GM18907 (cell line): ENCODE data around the gene NR2F1-AS1.

ENCODE experiments used
- ATAC-seq: cut with Tn5 transposase; IDR thresholded peaks from one replicate; pipeline ENCODE4 v1.9.1; 2021; ENCODE audit warnings: mild to moderate bottlenecking, moderate library complexity; ENCODE audit not compliant: unreplicated experiment

The NR2F1-AS1 gene

DNA sequence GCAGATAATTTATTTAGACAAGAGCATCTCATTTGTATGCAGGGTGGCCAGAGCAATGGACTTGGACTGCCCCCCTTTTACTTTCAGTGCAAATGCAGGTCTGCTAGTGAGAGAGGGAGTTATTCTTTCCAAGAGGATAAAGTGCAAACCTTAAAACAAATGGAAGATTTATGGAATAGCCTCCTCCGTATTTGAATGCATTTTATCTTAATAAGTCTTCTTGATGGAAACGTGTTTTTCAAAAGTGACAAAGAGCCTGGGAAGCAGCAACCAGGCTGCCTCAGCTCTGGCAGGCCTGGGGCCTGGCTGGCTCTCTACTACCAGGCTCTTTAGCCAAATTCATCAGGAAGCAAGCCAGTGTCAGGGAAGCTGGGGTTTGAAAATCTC lies 8.8 kb upstream of the NR2F1-AS1 start:
- no peak for ATAC-seq

DNA sequence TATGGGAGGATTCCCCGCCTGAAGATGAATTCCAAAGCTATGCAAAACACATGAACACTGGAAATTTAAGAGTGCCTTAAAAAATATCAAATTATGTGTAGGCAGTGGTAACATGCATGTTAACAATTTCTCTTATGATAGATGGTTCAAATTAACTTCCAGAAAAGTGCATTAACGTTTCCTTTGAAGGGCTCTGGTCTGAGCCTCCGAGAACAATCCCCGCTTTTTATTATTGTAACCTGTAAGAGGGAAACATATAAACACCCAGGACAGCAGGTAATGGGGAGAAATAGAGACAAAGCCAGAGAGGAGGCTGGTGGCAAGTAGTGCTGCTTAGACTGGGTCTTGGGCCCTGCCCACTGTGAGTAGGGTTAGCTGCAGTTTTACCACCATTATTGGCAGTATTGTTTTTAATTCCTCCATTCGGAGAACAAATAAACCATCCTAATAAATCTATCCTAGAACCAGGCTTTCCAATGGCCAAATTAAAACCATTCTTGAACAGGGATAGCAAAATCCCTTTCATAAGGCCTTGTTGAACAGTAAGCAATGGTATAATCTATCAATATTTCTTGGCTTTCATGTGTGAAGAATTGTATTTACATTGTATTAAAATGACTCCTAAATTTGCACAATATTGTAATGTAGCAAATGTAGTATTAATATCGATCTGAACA lies 8.3 kb upstream of the NR2F1-AS1 start:
- no peak for ATAC-seq

- no peak for ATAC-seq
These were observed 7.5 kb upstream of the NR2F1-AS1 start for GRCh38 chr5:93588352-93589151.

DNA sequence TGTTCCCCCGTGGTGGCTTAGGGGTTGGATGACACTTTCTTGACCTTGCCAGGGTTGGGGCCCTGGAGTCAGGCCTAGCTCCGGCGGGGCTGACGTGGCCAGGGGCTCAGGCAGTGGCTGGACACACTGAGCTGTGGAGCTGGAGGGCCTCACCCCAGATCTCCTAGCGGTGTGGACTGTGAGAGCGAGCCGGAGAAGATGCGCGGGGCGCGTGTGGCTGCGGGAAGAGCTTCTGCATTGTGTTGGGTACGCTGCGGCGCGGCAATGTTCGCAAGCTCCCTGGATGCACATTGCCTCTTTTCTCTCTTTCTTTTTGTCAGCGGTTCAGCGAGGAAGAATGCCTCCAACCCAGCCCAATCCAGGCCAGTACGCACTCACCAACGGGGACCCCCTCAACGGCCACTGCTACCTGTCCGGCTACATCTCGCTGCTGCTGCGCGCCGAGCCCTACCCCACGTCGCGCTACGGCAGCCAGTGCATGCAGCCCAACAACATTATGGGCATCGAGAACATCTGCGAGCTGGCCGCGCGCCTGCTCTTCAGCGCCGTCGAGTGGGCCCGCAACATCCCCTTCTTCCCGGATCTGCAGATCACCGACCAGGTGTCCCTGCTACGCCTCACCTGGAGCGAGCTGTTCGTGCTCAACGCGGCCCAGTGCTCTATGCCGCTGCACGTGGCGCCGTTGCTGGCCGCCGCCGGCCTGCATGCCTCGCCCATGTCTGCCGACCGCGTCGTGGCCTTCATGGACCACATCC lies 6.8 kb upstream of the NR2F1-AS1 start:
- no peak for ATAC-seq

DNA sequence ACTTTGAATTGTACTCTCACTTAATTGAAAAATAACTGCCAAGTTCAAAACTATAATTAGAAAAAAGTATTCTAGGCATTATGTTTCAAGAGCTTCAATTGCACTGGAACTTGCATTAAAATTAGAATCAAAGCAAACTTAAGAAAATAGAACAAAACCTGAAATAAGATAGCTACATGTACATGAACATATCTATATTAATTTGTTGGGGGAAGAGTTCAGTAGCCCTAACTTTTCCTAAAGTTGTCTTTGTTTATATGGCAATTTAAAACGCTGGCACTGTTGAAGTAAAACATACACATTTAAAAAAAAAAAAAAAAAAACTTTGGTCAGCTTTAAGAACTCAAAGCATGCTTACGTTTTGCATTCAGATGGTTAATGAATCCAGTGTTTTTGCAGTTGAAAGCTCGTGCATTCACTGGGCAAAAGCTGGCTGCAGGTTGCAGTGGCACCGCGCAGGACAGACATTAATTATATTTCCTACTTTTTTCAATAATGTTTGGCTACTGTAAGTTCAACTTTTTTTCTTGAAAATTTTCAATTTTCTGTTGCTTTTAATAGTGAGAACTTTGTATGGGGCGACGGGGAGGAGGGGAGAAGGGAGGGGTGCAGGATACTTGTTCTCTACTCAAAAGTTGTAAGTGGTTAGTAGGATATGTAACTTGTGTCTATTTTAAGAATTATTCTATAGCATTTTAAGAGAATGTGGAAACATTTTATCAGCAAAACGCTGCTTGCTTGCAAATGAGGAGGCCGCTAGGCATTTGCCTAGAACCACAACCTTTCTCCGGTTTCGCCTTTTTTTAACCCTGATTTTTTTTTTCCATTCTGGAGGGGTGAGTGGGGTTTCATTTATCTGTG lies 5.9 kb upstream of the NR2F1-AS1 start:
- no peak for ATAC-seq

GRCh38 chr5:93585767-93586385 lies 4.9 kb upstream of the NR2F1-AS1 start:
- no peak for ATAC-seq

DNA sequence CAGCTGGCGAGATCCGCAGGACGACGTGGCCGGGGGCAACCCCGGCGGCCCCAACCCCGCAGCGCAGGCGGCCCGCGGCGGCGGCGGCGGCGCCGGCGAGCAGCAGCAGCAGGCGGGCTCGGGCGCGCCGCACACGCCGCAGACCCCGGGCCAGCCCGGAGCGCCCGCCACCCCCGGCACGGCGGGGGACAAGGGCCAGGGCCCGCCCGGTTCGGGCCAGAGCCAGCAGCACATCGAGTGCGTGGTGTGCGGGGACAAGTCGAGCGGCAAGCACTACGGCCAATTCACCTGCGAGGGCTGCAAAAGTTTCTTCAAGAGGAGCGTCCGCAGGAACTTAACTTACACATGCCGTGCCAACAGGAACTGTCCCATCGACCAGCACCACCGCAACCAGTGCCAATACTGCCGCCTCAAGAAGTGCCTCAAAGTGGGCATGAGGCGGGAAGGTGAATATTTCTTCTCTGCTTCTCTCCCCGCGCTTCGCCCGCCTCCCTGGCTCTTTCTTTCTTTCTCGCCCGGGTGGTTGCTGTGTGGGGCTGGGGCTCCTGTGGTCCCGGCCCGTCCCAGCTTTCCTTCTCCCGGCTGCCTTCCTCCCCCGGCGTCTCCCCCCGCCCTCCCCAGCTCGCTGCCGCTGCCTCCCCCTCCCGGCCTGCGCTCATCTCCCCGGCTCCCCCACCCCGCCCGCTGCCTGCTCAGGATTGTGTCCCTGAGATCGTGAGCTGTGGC lies 4.2 kb upstream of the NR2F1-AS1 start:
- no peak for ATAC-seq

DNA sequence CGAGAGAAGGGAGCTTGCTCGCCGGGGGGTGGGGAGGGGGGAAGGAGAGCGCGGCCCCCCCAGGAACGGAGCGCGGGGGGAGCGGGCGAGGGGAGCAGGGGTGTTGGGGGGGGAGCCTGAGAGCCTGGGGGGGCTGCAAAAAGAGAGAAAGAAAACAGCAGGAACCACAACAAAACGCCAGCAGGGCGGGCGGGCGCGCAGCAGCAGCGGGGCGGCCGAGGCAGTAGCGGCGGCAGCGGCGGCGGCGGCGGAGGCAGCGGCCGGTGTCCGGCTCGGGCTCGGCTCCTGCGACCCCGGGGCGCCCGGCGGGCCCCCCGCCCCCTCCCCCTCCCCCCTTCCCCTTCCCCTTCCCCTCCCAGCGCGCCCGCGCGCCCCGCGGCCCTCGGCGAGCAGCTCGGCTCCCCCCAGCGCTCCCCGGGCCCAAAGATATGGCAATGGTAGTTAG lies 3.6 kb upstream of the NR2F1-AS1 start:
- no peak for ATAC-seq

DNA sequence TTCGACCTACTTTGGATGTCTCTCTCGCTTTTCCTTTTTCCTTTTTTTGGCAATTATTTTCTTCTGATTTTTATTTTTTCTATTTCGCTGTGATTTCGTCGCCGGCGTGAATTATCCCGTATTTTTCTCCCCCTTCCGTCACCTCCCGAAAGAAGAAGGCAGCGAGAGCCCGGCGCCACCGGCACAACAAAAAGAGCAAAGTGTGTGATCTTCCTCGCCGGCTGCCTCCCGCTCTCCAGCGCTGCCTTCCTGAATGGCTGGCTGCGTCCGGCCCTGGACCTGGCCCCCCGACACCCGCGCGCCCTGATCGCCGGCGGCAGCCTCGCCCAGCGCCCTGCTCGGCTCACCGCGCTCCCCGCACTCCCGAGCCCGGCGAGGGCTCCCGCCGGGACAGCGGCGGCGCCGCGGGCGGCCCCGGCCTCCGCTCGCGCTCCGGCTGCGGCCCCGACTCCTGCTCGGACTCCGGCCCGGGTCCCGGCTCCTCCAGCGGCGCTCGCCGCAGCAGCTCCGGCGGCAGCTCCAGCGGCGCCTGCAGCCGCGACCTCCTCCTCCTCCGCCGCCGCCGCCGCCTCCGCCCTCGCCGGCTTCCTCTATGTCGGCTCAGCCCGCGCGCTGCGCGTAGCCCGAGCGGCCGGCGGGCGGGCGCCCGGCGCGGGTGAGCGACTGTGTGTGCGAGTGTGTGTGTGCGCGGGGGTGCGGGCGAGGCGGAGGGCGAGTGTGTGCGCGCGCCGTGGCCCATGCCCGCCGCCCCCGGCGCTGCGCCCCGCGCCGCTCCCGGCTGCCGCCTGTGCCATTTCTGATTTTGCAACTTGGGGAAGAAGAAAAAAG lies 3.0 kb upstream of the NR2F1-AS1 start:
- ATAC-seq: peak; percentile 36

DNA sequence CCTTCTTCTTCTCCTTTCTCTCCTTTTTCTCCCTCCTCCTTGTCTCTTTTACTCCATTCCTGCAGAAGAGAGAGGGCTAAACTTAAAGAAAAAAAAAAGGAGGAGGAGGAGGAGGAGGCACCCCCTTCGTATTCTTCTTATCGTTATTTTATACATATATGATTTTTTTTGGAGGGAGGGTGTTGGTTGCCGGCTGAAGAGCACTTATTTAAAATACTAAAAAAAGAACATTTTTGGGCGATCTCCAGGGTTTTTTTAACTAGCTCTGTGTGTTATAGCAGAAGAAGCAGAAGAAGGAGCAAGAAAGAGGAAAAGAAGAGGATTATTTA lies 2.4 kb upstream of the NR2F1-AS1 start:
- no peak for ATAC-seq

GRCh38 chr5:93582677-93583438 lies 1.8 kb upstream of the NR2F1-AS1 start, which contains the start of gene NR2F1:
Gene NR2F1 (plus strand): TSS chr5:93583222. CDS start chr5:93585024, 1,802 bp downstream.
- peak; percentile 21 for ATAC-seq

DNA sequence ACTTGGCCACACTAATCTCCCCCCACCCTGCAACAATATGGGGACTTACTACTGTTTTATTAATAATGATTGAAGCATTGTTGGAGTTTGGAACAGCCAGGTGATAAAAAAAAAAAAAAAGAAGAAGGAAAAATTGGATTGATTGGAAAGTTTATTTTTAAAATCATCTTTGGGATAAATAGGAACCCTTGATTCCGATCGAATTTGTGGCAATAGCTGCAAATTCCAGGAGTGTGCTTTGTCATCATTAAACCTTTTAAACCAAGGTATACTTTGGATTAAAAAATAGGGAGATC lies 1.1 kb upstream of the NR2F1-AS1 start:
- no peak for ATAC-seq

DNA sequence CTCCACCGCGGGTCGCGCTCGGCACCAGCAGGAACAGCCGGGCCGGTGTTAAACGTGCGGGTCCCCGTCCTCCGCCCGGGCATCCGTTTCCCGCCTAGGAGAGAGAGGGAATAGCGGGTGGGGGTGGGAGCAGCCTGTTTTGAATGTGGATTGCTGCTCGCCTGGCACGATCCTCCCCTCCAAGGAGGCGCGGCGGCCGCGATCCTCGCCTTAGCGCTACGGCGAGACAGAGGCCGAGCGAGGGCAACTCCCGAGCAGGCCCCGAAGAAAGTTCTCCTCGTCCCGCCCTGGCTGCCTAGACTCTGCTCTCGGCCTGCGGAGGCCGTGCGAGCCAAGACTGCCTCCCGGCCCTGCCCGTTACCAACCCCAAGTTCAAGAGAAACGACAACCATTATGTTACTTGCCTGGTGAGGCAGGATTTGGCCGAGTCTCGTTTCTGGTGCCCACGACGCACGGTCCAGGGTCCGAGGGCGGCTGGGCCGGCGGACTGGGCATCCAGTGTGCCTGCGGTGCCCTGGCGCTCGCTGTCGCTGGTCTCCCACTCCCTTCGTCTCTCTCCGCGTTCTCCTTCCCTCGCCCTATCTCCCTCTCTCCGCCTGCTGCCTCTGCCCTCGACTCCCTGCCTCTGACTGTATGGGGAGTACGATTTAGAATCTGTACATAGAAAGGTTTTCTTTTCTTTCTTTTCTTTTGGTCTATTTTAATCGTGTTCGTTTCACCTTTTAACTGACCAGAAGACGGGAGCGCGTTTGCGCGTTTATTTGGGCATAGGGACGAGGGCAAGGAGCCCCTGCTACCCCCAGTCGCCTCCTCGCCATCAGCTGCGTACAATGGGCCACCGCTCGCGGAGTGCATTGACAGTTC lies 724 bp downstream of the NR2F1-AS1 start:
- no peak for ATAC-seq

DNA sequence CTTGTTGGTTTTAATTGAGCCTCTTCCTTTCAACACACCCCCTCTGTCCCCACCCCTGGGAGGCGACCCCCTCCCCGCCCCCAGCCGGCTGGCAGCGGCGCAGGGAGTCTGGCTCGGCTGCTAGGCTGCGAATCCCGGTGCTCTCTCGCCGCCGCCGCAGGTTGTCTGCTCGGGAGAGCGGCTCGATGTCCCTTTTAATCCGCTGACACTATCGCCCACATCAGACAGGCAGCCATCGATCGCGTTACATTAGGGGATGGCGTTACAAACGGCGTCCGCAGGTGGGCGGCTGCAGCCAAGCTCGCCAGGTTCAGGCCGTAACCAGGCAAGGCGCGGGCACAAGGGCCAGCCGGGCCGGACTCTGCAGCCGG lies 1.3 kb downstream of the NR2F1-AS1 start:
- no peak for ATAC-seq

DNA sequence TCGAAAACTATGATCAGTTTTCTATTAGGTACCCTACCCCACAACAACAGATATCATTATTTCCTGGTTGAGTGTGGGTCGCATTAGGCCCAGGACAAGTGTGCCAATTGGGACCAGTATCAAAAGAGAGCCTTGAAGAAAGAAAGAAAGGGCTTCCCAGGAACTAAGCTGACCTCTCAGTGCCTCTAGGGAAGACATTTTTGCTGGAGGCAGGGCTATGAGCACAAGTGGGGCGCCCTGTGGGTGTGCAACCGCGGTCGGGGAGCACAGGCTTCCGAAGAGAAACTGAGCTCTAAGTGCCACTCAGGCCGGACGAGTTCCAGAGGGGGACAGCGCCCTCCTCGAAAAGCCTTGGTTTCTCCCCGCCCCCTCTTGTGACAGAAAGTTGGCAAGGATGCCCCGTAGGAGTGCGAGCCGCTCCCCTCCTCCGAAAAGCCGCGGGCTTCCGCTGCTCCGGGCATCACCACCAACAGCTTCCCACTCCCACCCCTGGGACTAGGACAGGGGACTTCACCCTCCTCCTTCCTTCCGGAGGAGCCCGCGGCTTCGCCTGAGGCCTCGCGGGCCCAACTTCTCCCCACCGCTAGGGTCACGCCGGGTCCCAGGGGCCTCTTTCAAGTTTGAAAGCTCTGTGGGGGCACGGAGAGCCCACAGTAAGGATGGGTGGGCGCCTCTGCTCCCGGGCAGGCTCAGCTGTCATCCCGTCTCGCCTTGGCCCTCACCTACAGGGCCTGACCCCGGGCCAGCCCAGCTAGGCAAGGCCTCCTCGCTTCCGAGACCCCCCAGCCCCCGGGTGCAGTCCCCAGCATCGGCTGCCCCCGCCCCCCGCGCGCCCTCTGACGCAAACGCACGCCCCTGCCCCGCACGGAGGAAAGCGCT lies 2.0 kb downstream of the NR2F1-AS1 start:
- no peak for ATAC-seq
